Neural progenitor cell (in vitro differentiated cells): Measurements from ENCODE around the gene MOGAT1. TPM values are rescaled to one million over a fixed set of nuclear protein-coding genes. Genes with fewer than 3 reads are reported as not detected.

ENCODE experiments used
- DNase-seq: peaks from one replicate; pipeline ENCODE4 v3.0.0-alpha.2; 2016; ENCODE audit warnings: low spot score
- H2AFZ ChIP-seq: fragments of 200-600 bp; sonication (generic); replicated peaks from 2 replicates; pipeline ENCODE4 v1.6.1; 2016; ENCODE audit warnings: antibody characterized with exemption
- H3F3A ChIP-seq: fragments of 200-600 bp; sonication (generic); 2 replicates; pipeline ENCODE4 v1.6.1; 2016; ENCODE audit warnings: antibody characterized with exemption, low read depth
- H3K27ac ChIP-seq: fragments of 200-600 bp; sonication (generic); 2 replicates; pipeline ENCODE4 v1.5.1; 2016; ENCODE audit warnings: mild to moderate bottlenecking
- H3K27me3 ChIP-seq: fragments of 200-600 bp; sonication (generic); 2 replicates; pipeline ENCODE4 v1.6.1; 2016; ENCODE audit warnings: mild to moderate bottlenecking, moderate library complexity
- H3K36me3 ChIP-seq: fragments of 200-600 bp; sonication (generic); 2 replicates; pipeline ENCODE4 v1.5.1; 2016
- H3K4me1 ChIP-seq: fragments of 200-600 bp; sonication (generic); 2 replicates; pipeline ENCODE4 v1.6.1; 2016; ENCODE audit warnings: mixed run types
- H3K4me2 ChIP-seq: fragments of 200-600 bp; sonication (generic); 2 replicates; pipeline ENCODE4 v1.6.1; 2016
- H3K4me3 ChIP-seq: fragments of 200-600 bp; sonication (generic); 2 replicates; pipeline ENCODE4 v1.5.1; 2016
- H3K79me2 ChIP-seq: fragments of 200-600 bp; sonication (generic); 2 replicates; pipeline ENCODE4 v1.6.1; 2016; ENCODE audit warnings: low read depth
- H3K9ac ChIP-seq: fragments of 200-600 bp; sonication (generic); 2 replicates; pipeline ENCODE4 v1.6.1; 2016
- H3K9me3 ChIP-seq: fragments of 200-600 bp; sonication (generic); 2 replicates; pipeline ENCODE4 v1.5.1; 2016; ENCODE audit warnings: low read depth
- H4K20me1 ChIP-seq: fragments of 200-600 bp; sonication (generic); 2 replicates; pipeline ENCODE4 v1.6.1; 2016; ENCODE audit warnings: low read depth
- H3K27ac Mint-ChIP-seq: 3 replicates; pipeline ENCODE4 v1.8.0; 2021; ENCODE audit warnings: mixed read lengths
- H3K27me3 Mint-ChIP-seq: 2 replicates; pipeline ENCODE4 v1.8.0; 2022; ENCODE audit warnings: low read depth, mild to moderate bottlenecking, inconsistent platforms, moderate library complexity, mixed read lengths; ENCODE audit not compliant: insufficient read depth
- H3K36me3 Mint-ChIP-seq: 3 replicates; pipeline ENCODE4 v1.8.0; 2021; ENCODE audit warnings: mixed read lengths
- H3K4me1 Mint-ChIP-seq: 3 replicates; pipeline ENCODE4 v1.8.0; 2021; ENCODE audit warnings: mixed read lengths
- H3K4me3 Mint-ChIP-seq: 3 replicates; pipeline ENCODE4 v1.8.0; 2021; ENCODE audit warnings: mild to moderate bottlenecking, moderate library complexity, mixed read lengths
- H3K9me3 Mint-ChIP-seq: 3 replicates; pipeline ENCODE4 v1.8.0; 2020; ENCODE audit warnings: mixed read lengths
- CTCF ChIP-seq: fragments of 200-600 bp; sonication (generic); IDR thresholded peaks from 2 replicates; pipeline ENCODE4 v1.5.1; 2017; ENCODE audit warnings: antibody characterized with exemption, mild to moderate bottlenecking
- EZH2 ChIP-seq: fragments of 200-600 bp; sonication (generic); IDR thresholded peaks from 2 replicates; pipeline ENCODE4 v1.6.1; 2017; ENCODE audit warnings: antibody characterized with exemption, mild to moderate bottlenecking, moderate library complexity
- EZH2phosphoT487 ChIP-seq: fragments of 200-600 bp; sonication (generic); IDR thresholded peaks from 2 replicates; pipeline ENCODE4 v1.6.1; 2017; ENCODE audit warnings: antibody characterized with exemption
- total RNA-seq: library from RNA; depleted of rRNA; stranded (reverse); fragments of >200 nt; gene quantifications from 2 replicates; pipeline ENCODE4 v1.2.3, GENCODE V29; 2015; ENCODE audit warnings: low replicate concordance

MOGAT1 gene
- total RNA-seq, 1 donor from 2014 or later, result 2.0 TPM

- Mint-ChIP-seq H3K4me3 (no peak overlapping the region), H3K9me3 (no peaks in the 10 kb centered on the region), H3K4me1 (peaks cover 8% of the 10 kb centered on the region), H3K27ac (no peak overlapping the region), H3K36me3 (no peaks in the 10 kb centered on the region), H3K27me3 (peaks cover 6% of the 10 kb centered on the region)
- H2AFZ ChIP-seq, result no peak overlapping the region
- peaks cover 19% of the 10 kb centered on the region for H3K27me3 ChIP-seq
- no peak for TF ChIP-seq EZH2phosphoT487
- TF ChIP-seq EZH2, result no peak
- TF ChIP-seq CTCF, result no peak
- H3F3A ChIP-seq, result no peaks in the 10 kb centered on the region
- no peak for DNase-seq
- no peak overlapping the region for H3K9ac ChIP-seq
- no peak overlapping the region for H3K27ac ChIP-seq
- no peak overlapping the region for H3K4me3 ChIP-seq
- no peak overlapping the region for H3K4me2 ChIP-seq
- no peaks in the 10 kb centered on the region for H3K36me3 ChIP-seq
- H3K4me1 ChIP-seq, result peaks cover 9% of the 10 kb centered on the region
- no peaks in the 10 kb centered on the region for H3K9me3 ChIP-seq
- no peaks in the 10 kb centered on the region for H4K20me1 ChIP-seq
- no peaks in the 10 kb centered on the region for H3K79me2 ChIP-seq
Observed at GRCh38 chr2:222738809-222739208, 67.4 kb downstream of the MOGAT1 start.

- Mint-ChIP-seq H3K9me3 (no peaks in the 10 kb centered on the region), H3K4me3 (no peak overlapping the region), H3K36me3 (no peaks in the 10 kb centered on the region), H3K27me3 (peaks cover 8% of the 10 kb centered on the region), H3K27ac (no peak overlapping the region), H3K4me1 (peaks cover 5% of the 10 kb centered on the region)
- Histone ChIP-seq H3F3A (no peaks in the 10 kb centered on the region), H3K9ac (no peak overlapping the region), H2AFZ (no peak overlapping the region), H3K27me3 (peaks cover 27% of the 10 kb centered on the region), H3K27ac (no peak overlapping the region), H3K4me1 (peaks cover 7% of the 10 kb centered on the region), H4K20me1 (no peaks in the 10 kb centered on the region), H3K4me2 (no peak overlapping the region), H3K36me3 (no peaks in the 10 kb centered on the region), H3K9me3 (no peaks in the 10 kb centered on the region), H3K79me2 (no peaks in the 10 kb centered on the region), H3K4me3 (no peak overlapping the region)
- no peak for TF ChIP-seq EZH2phosphoT487
- no peak for TF ChIP-seq EZH2
- no peak for TF ChIP-seq CTCF
- no peak for DNase-seq
Observed at GRCh38 chr2:222739939-222740338, 68.5 kb downstream of the MOGAT1 start.

GRCh38 chr2:222743251-222743812, 71.9 kb downstream of the MOGAT1 start:
- H3K9me3 Mint-ChIP-seq, result no peaks in the 10 kb centered on the region
- no peaks in the 10 kb centered on the region for H3K79me2 ChIP-seq
- H3K4me3 ChIP-seq, result no peak overlapping the region
- H3K9me3 ChIP-seq, result no peaks in the 10 kb centered on the region
- peaks cover 8% of the 10 kb centered on the region for H4K20me1 ChIP-seq
- peaks cover 11% of the 10 kb centered on the region for H3F3A ChIP-seq
- no peaks in the 10 kb centered on the region for H3K36me3 Mint-ChIP-seq
- no peaks in the 10 kb centered on the region for H3K36me3 ChIP-seq
- H3K27me3 ChIP-seq, result peaks cover 52% of the 10 kb centered on the region
- no peak overlapping the region for H3K9ac ChIP-seq
- DNase-seq, result no peak
- no peak overlapping the region for H3K4me2 ChIP-seq
- H3K4me1 Mint-ChIP-seq, result peaks cover 17% of the 10 kb centered on the region
- no peak overlapping the region for H3K27ac Mint-ChIP-seq
- H3K4me1 ChIP-seq, result peaks cover 20% of the 10 kb centered on the region
- H3K27me3 Mint-ChIP-seq, result peaks cover 8% of the 10 kb centered on the region
- no peak overlapping the region for H3K27ac ChIP-seq
- H3K4me3 Mint-ChIP-seq, result no peak overlapping the region
- H2AFZ ChIP-seq, result no peak overlapping the region
- TF ChIP-seq EZH2, result no peak
- no peak for TF ChIP-seq EZH2phosphoT487
- TF ChIP-seq CTCF, result no peak
